Measurements from ENCODE around the gene PPTC7. TPM values are rescaled to one million over a fixed set of nuclear protein-coding genes. Genes with fewer than 3 reads are reported as not detected.

PPTC7 gene
- total and polyA plus RNA-seq, 10 of the 15 experiments (the other 5 are each of a cell fraction or from before 2014, with no cell fraction given): 4.0 to 69.6 (median 12.3) TPM

GRCh38 chr12:110531741-110532333 lies 51.3 kb downstream of the PPTC7 start (continued):
- peak; percentile 97 for TF ChIP-seq DPF2 (IDR thresholded peaks at IDR 0.05)
- TF ChIP-seq BACH1 (IDR thresholded peaks at IDR 0.05; ENCODE audit: borderline replicate concordance): peak; percentile 81
- TF ChIP-seq PBX3 (IDR thresholded peaks at IDR 0.05; ENCODE audit: insufficient replicate concordance, low read depth, low read length): no peak
- TF ChIP-seq ZNF274 (IDR thresholded peaks at IDR 0.05; ENCODE audit: insufficient read depth, insufficient read length): no peak
- no peak for TF ChIP-seq SREBF1 (IDR thresholded peaks at IDR 0.05; ENCODE audit: low read length)
- TF ChIP-seq BCL11A (IDR thresholded peaks at IDR 0.05; ENCODE audit: low read depth, low read length): peak; percentile 86
- TF ChIP-seq RUNX3 (IDR thresholded peaks at IDR 0.05; ENCODE audit: low read length): peak; percentile 99
- no peak for TF ChIP-seq EZH2 (IDR thresholded peaks at IDR 0.05; ENCODE audit: borderline replicate concordance, control insufficient read depth, low read depth, low read length)
- no peak for TF ChIP-seq RCOR1 (conservative IDR thresholded peaks at IDR 0.05; ENCODE audit: low read depth, low read length)
- no peak for TF ChIP-seq ELK1 (IDR thresholded peaks at IDR 0.05; ENCODE audit: low read depth, low read length)
- peak; percentile 65 for TF ChIP-seq SP1 (IDR thresholded peaks at IDR 0.05; ENCODE audit: low read depth, low read length)
- no peak for TF ChIP-seq ZBTB4 (CRISPR knock-in tag; IDR thresholded peaks at IDR 0.05)
- TF ChIP-seq PAX8 (IDR thresholded peaks at IDR 0.05): no peak
- peak; percentile 76; the same call in 1 of the 2 replicates for TF ChIP-seq STAT3 (IDR thresholded peaks at IDR 0.05; ENCODE audit: low read depth, low read length)
- no peak for TF ChIP-seq RAD21 (IDR thresholded peaks at IDR 0.05; ENCODE audit: insufficient read depth, low read depth, low read length)
- TF ChIP-seq ZNF384 (IDR thresholded peaks at IDR 0.05; ENCODE audit: borderline replicate concordance, low read depth, low read length): peak; percentile 24; the same call in 1 of the 2 replicates
- peak; percentile 95 for TF ChIP-seq MEF2B (IDR thresholded peaks at IDR 0.05; ENCODE audit: partially characterized antibody, poor library complexity, severe bottlenecking)
- TF ChIP-seq IKZF1 (conservative IDR thresholded peaks at IDR 0.05): peak; percentile 98
- TF ChIP-seq ZNF622 (IDR thresholded peaks at IDR 0.05): no peak
- TF ChIP-seq STAT1 (conservative IDR thresholded peaks at IDR 0.05): no peak
- peak; percentile 96 for TF ChIP-seq ZNF217 (IDR thresholded peaks at IDR 0.05)
- TF ChIP-seq PAX5 (IDR thresholded peaks at IDR 0.05; ENCODE audit: borderline replicate concordance, low read depth, low read length): peak; percentile 61
- TF ChIP-seq NR2F1 (conservative IDR thresholded peaks at IDR 0.05): peak; percentile 90
- TF ChIP-seq ATF7 (IDR thresholded peaks at IDR 0.05; ENCODE audit: low read depth): peak; percentile 97
- TF ChIP-seq GABPA (IDR thresholded peaks at IDR 0.05; ENCODE audit: low read depth): no peak
- no peak for TF ChIP-seq YY1 (IDR thresholded peaks at IDR 0.05; ENCODE audit: low read depth, low read length)
- no peak for TF ChIP-seq SIX5 (IDR thresholded peaks at IDR 0.05; ENCODE audit: low read depth, low read length, severe bottlenecking)
- no peak for TF ChIP-seq CREB1 (IDR thresholded peaks at IDR 0.05; ENCODE audit: low read depth)
- TF ChIP-seq RFX5 (IDR thresholded peaks at IDR 0.05; ENCODE audit: low read depth, low read length): no peak

Data from GM12878 (cell line).